Measurements from ENCODE around the gene ZFAND6. TPM values are rescaled to one million over a fixed set of nuclear protein-coding genes. Genes with fewer than 3 reads are reported as not detected.
A peak's percentile ranks its signal among the peaks of the same experiment; 100 is the strongest.

ZFAND6 gene
- total RNA-seq, 1 experiment from 2014 or later: 89.7 TPM

GRCh38 chr15:80153900-80154299 lies 94.4 kb downstream of the ZFAND6 start:
- H3K36me3 Mint-ChIP-seq (ENCODE audit: insufficient read depth in 1 of 3, low read depth in 3 of 3): peaks cover 2 to 7% (median 3%) of the 10 kb centered on the region in 3 experiments; a peak in 4 of 7 replicates
- H3K27ac Mint-ChIP-seq: no peak overlapping the region
- H3K4me2 ChIP-seq (ENCODE audit: insufficient read depth, insufficient read length, low read length): peak overlapping the region; percentile 84
- H2AFZ ChIP-seq (ENCODE audit: low read length): no peak overlapping the region
- H3K4me3 Mint-ChIP-seq: peak overlapping the region; percentile 87 to 93
- no peak overlapping the region for H3K9ac ChIP-seq (ENCODE audit: extremely low read depth, insufficient read length, low read length)
- no peak overlapping the region for H2BK20ac ChIP-seq (ENCODE audit: low read depth, low read length, poor library complexity, severe bottlenecking)
- no peak overlapping the region for H3K14ac ChIP-seq (ENCODE audit: insufficient read depth, low read length)
- H4K5ac ChIP-seq (ENCODE audit: insufficient read length, low read depth, low read length): no peak overlapping the region
- no peaks in the 10 kb centered on the region for H3K9me3 ChIP-seq (ENCODE audit: control insufficient read depth, low read depth, low read length)
- H2BK120ac ChIP-seq (ENCODE audit: low read depth, low read length, poor library complexity, severe bottlenecking): no peak overlapping the region
- H3K27me3 ChIP-seq (ENCODE audit: insufficient read depth, low read length): no peaks in the 10 kb centered on the region
- H3K18ac ChIP-seq (ENCODE audit: insufficient read length, low read depth, low read length): no peak overlapping the region
- H3K56ac ChIP-seq (ENCODE audit: insufficient read length, low read depth, low read length): no peak overlapping the region
- H4K91ac ChIP-seq (ENCODE audit: insufficient read length, low read depth, low read length): no peak overlapping the region
- H3K79me1 ChIP-seq (ENCODE audit: insufficient read depth, low read depth, low read length, poor library complexity, severe bottlenecking): no peaks in the 10 kb centered on the region
- H3K4ac ChIP-seq (ENCODE audit: low read depth, low read length): no peak overlapping the region
- no peak overlapping the region for H3K23ac ChIP-seq (ENCODE audit: insufficient read length, low read depth, low read length)
- no peaks in the 10 kb centered on the region; the same call in 1 of the 2 replicates for H3K4me1 ChIP-seq (ENCODE audit: insufficient read depth, low read length)
- no peak overlapping the region for H3T11ph ChIP-seq (ENCODE audit: low read length)
- no peak overlapping the region for H4K8ac ChIP-seq (replicated peaks; ENCODE audit: insufficient read length, low read depth, low read length)
- H4K20me1 ChIP-seq (ENCODE audit: control insufficient read depth, insufficient read depth, insufficient read length): no peaks in the 10 kb centered on the region
- peaks cover 29 to 33% of the 10 kb centered on the region in 2 experiments for H3K4me1 Mint-ChIP-seq
- H3K23me2 ChIP-seq (ENCODE audit: insufficient read length, low read depth, low read length, poor library complexity, severe bottlenecking): peaks cover 11% of the 10 kb centered on the region
- no peak overlapping the region for H2BK12ac ChIP-seq (ENCODE audit: insufficient read length, low read depth, low read length)
- no peaks in the 10 kb centered on the region for H3K79me2 ChIP-seq (ENCODE audit: insufficient read depth, low read length)
- H3K27me3 Mint-ChIP-seq (ENCODE audit: low read depth): peaks cover 11% of the 10 kb centered on the region
- H3K9me3 Mint-ChIP-seq: no peaks in the 10 kb centered on the region
- no peak for TF ChIP-seq CTCF (conservative IDR thresholded peaks at IDR 0.05)
- no peak for DNase-seq
- H2BK5ac ChIP-seq (ENCODE audit: insufficient read length, low read length): no peak overlapping the region
- no peak overlapping the region for H2AK5ac ChIP-seq (ENCODE audit: insufficient read length, low read length)
- no CpG with 5 or more reads among the region's 4 CpGs for WGBS (ENCODE audit: extremely low coverage, insufficient read length, low lambda C conversion rate)
- no peak overlapping the region for H2BK15ac ChIP-seq (ENCODE audit: low read depth, low read length)
- H3K27ac ChIP-seq (ENCODE audit: insufficient read length, low read depth, low read length): no peak overlapping the region

Data from H9 (cell line).